ENCODE results near the gene AK3.

DNA sequence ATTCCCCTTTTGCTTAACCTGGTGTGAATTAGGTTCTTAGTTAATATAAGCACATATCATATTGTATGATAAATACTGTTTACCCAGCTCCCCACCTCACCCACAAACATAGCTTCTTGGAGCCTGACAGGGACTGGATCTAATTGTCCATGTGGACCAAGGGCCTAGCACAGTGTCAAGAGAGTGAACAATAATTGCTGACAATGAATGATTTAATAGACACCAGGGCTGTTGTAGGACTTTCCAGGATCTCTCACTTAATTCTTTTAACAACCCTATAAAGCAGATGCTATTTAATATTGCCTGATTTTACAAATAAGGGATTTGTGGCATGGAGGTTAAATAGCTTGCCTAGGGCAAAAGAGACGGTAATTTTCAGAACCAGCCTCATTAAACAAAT is 24.8 kb downstream of the AK3 start:
- TF ChIP-seq, protein P1, sequence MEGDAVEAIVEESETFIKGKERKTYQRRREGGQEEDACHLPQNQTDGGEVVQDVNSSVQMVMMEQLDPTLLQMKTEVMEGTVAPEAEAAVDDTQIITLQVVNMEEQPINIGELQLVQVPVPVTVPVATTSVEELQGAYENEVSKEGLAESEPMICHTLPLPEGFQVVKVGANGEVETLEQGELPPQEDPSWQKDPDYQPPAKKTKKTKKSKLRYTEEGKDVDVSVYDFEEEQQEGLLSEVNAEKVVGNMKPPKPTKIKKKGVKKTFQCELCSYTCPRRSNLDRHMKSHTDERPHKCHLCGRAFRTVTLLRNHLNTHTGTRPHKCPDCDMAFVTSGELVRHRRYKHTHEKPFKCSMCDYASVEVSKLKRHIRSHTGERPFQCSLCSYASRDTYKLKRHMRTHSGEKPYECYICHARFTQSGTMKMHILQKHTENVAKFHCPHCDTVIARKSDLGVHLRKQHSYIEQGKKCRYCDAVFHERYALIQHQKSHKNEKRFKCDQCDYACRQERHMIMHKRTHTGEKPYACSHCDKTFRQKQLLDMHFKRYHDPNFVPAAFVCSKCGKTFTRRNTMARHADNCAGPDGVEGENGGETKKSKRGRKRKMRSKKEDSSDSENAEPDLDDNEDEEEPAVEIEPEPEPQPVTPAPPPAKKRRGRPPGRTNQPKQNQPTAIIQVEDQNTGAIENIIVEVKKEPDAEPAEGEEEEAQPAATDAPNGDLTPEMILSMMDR (conservative IDR thresholded peaks at IDR 0.05; ENCODE audit: low read depth, low read length): no peak
- TF ChIP-seq EZH2 (IDR thresholded peaks at IDR 0.05; ENCODE audit: low read length, unreplicated experiment): no peak
- no peak for TF ChIP-seq EZH2phosphoT487 (IDR thresholded peaks at IDR 0.05; ENCODE audit: borderline replicate concordance, low read length)
